Hematopoietic multipotent progenitor cell (in vitro differentiated cells): ENCODE measurements around the gene NINJ1. TPM values are rescaled to one million over a fixed set of nuclear protein-coding genes. Genes with fewer than 3 reads are reported as not detected.
"Not testable (repeated sequence)": the region's sequence is repeated elsewhere in the genome, so short reads cannot be mapped to it uniquely, and the experiment has no call there.

Experiments used
- DNase-seq, 3 donors: peaks; one replicate each; pipeline ENCODE4 v3.0.0-alpha.2; 2011 to 2015; ENCODE audit warnings: low read depth in 2 of 3, low spot score in 2 of 3
- total RNA-seq: library from RNA; depleted of rRNA; stranded (reverse); fragments of >200 nt; gene quantifications from one replicate; pipeline ENCODE4 v1.2.3, GENCODE V29; 2012

NINJ1 gene
- total RNA-seq, 1 donor: 63.8 TPM

DNA sequence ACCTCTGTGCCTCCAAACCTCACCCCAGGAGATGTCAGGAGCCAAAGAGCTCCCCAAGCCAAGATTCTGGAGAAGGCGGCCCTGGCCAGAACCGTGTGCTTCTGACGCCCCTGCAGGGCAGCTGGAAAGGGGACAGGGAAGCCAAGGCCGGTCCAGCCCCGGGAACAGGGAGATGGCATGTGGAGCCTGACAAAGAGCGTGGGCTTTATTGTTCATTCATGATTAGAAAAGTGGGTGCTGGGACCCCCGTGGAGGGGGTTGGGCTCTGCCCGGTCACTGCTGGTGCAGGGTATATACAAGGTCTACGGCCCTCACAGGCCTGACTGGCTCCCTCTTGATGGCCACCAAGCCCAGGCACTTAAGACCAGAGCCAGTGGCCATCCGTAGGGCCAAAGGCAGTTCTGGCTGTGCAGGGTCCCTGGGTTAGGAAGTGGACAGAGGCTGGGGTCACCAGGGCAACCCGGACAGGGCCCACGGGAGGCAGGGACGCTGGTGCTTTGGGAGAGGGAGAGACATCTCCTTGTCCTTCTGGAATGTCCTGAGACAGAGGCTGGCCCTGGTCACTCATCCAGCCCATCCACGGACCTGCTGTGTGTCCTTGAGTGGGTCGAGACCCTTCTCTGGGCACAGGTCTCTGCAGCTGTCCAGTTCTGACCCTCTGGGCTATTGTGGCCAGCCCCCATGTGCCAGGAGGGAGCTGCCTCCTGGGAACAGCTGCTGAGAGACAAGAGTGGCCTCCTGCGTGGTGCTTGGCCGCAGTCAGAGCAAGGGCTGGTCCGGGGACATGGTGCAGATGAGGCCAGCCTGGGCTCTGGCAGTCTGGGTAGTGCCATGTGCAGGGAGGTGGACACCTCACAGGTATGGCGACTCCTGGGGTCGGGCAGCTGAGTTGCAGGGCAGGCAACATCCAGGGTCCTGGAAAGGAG is 12.5 kb downstream of the NINJ1 start:
- no peak for DNase-seq

DNA sequence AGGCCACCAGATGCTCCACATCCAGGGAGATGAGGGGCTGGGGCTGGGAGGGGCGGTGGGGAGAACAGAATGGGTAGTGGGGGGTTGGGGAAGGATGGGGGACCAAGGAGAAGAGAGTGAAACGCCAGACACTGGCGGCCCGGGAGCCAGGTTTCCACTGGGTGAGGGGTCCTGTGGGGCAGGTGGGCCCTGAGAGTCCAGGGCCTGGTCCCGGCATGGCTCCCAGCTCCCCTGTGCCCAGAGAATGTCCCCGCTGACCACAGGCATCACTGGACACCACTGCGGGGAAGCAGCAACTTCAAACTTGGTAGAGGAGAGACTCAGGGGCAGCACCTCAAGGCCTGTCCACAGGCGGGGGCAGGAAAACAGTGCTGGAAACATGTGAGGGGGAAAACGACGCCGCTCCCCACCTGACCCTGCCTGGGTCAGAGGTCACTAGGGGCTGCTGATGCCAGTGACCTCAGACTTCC is 13.2 kb downstream of the NINJ1 start:
- no peak for DNase-seq

DNA sequence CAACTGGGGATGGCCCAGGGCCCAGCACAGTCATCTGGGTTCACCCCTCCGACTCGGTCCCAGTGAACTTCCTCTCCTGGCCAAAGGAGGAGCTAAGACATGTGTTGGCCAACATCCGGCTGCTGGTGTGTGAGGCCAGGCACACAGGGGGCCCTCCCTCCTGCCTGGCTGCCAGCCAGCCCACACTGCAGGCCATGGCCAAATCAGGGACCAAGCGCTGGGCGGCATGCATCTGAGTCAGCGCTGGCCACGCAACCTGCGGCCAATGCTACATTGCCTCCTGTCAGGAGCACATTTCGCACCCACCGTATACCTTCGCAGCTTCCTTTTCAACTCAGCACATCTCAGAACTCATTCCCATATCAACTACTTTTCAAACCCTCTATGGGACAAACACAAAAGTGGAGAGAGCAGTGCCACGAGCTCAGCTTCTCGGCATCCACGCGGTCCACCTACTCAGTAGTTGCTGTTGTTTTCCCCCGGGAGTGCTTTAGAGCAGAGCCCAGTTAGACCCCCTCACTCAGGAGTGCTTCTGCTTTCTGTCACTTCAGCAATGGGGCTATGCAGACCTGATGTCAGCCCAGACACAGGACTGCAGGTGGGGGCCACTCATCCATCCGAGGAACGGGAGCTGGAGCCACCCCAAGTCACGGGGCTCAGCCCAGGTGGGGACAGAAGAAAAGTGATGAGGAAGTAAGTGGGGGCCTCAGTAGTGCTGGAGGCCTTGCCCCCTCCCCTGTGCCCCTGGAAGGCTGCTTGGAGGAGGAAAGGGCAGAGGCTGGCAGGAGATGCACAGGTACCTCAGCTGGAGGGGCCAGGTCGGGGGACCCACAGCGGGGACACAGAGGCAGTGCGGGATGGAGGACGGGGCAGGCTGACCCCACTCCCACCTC is 13.9 kb downstream of the NINJ1 start:
- DNase-seq: peak in 2 of 3 donors; percentile 85 to 89

DNA sequence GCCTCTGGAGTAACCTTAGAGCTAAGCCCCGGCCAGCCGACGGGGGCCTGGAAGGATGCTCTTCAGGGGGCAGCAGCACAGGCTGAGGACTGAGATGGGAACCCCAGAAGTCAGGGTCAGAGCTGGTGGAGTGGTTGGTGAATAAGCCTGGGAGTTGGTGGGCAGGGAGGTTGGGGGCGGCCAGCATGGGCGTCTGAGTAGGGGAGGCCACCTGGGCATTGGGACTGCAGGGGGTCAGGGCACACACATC is 14.4 kb downstream of the NINJ1 start:
- no peak for DNase-seq

DNA sequence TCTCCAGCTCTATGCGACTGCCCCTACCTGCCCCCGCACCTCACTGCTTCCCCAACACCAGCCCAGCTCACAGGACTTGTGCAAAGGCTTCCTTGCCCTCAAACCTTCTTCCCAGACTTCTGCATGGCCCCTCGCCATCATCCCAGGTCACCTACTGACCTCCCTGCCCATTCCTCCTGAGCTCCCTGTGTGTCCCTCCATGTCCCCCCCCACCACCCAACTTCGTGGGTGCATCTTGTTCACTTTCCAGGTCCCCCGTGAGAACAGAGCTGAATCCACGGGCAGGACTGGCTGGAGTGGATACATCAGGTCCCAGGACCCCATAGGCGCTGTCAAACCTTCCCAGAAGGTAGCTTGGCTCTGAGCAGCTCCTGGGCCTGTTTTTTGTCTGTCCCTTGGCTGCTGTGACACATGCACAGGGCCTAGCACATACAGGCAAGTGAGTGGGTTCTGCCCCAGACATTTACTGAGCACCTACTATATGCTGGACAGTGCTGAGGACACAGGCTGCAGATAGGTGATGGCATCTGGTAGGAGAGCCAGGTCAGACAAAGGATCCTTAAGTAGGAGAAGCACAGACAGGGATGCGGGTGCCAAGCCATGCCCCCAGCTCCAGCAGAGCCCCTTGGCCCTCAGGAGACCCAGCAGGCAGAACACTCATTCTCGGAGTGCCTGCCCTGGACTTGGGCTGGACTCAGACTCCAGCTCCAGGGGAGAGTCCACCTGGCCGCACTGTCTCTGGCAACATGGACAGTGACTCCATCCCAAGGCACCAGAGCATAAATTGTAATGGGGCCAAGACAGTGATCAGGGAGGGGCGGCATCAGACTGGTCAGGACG is 15.0 kb downstream of the NINJ1 start:
- no peak for DNase-seq

DNA sequence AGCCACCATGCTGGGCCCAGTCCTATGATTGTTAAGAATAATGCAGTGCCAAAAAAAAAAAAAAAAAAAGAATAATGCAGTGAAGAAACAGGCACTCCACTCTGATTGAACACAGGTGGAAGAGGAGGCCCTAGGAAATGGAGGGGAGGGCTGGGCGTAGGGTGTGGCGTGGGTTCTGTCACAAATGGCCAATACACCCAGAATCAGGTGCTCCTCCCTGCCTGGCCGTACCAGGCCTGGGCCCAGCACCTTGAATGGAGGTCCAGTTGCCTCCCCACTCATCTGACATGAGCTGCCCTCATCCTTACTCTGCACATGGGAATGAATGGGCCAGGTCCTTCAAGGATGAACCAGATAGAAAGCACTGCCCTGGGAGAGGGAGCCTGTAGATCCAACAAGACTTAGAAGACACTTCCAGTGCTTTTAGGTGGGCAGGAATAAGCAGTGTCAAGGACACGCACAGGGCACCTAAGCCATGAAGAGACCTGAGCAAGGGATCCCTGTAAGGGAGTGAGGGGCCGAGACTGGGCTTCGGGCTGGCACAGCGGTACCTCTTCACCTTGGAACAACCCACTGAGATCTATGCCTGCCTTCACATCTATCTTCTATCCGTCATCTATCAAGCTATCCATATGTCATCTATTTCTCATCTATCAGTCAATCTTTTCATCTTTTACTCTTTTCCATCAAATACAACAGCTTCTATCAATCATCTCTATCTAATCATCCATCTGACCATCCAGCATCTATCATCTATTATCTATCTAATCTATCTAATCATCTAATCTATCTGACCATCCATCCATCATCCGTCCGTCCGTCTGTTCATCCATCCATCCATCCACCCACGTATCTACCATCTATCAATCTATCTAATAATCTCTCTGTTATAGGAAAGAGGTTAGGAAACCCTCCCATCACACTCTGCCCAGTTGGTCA is 15.9 kb downstream of the NINJ1 start:
- DNase-seq: no peak

DNA sequence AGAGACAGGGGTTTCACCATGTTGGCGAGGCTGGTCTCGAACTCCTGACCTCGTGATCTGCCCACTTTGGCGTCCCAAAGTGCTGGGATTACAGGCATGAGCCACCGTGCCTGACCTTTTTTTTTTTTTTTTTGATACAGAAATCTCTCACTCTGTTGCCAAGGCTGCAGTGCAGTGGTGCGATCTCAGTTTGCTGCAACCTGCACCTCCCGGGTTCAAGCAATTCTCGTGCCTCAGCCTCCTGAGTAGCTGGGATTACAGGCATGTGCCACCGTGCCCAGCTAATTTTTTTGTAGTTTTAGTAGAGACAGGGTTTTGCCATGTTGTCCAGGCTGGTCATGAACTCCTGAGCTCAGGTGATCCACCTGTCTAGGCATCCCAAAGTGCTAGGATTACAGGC is 16.5 kb downstream of the NINJ1 start:
- DNase-seq: not testable (repeated sequence)

DNA sequence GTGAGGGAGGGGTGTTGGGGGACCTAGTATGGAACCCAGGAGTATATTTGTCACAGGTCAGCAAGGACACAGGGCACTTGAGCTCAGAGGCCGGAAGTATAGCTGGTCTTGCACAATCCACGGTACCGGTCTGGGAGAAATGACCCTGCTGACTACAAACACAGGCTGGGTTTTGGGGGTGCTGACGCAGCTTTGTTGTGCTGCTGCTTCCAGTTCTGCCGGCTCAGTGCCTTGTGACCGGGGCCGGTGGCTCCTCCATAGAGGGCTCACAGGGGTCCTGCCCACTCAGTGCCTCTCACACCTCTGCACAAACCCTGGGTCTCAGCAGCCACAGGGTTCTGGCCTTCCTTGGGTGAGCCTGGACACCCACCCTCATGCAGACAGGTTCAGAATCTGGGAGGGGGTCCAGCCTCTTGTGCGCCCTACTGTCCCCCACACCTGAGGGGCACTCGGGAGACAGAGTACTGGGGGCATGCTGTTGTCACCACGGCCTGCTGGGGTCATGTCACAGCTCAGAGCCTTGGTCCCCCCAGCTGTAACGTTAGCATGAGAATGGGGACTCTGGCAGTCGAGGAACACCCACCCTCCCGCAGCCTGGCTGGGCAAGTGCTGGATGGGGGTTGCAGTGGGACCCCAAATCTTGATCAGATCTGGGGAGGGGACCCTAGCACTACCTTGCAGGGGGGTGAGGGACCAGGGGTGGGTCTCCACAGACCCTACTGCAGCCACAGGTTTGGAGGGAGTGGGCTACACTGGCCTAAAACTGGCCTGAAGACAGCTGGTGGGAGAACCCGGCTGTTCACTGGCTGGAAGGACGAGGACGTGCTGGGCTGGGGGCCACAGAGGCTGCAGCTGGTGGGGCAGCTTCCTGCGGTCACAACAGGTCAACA is 17.7 kb downstream of the NINJ1 start:
- peak in 2 of 3 donors; percentile 55 to 67 for DNase-seq

DNA sequence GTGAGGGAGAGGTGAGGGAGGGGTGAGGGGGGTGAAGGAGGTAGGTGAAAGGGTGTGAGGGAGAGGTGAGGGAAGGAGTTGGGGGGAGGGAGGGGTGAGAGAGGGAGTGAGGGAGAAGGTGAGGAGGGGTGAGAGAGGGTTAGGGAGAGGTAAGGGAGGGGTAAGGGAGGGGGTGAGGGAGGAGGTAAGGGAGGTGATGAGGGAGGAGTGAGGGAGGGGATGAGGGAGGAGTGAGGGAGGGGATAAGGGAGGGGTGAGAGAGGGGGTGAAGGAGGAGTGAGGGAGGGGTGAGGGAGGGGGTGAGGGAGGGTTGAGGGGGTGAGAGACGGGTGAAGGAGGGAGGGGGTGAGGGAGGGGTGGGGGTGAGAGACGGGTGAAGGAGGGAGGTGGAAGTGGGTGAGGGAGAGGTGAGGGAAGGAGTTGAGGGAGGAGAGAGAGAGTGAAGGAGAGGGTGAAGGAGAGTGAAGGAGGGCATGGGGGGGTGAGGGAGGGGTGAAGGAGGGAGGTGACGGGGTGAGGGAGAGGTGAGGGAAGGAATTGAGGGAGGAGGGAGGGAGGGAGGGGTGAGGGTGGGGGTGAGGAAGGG is 18.5 kb downstream of the NINJ1 start:
- peak in 1 of 3 donors; percentile 41 for DNase-seq

DNA sequence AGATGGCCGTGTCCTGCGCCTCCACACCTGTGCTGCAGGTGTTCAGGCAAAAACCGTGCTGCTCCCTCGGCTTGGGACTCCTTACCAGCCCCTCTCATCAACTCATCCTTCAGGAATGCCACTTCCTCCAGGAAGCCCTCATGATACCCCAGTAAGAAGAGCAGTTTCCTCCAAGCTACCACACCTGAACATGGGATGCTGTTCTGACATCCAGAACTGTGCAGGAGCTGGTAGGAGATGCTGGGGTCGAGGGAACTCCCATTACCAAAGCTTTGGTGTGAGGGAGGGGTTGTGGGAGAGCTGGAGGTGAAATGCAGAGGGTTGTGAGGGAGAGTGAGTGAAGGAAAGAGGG is 19.1 kb downstream of the NINJ1 start:
- no peak for DNase-seq

DNA sequence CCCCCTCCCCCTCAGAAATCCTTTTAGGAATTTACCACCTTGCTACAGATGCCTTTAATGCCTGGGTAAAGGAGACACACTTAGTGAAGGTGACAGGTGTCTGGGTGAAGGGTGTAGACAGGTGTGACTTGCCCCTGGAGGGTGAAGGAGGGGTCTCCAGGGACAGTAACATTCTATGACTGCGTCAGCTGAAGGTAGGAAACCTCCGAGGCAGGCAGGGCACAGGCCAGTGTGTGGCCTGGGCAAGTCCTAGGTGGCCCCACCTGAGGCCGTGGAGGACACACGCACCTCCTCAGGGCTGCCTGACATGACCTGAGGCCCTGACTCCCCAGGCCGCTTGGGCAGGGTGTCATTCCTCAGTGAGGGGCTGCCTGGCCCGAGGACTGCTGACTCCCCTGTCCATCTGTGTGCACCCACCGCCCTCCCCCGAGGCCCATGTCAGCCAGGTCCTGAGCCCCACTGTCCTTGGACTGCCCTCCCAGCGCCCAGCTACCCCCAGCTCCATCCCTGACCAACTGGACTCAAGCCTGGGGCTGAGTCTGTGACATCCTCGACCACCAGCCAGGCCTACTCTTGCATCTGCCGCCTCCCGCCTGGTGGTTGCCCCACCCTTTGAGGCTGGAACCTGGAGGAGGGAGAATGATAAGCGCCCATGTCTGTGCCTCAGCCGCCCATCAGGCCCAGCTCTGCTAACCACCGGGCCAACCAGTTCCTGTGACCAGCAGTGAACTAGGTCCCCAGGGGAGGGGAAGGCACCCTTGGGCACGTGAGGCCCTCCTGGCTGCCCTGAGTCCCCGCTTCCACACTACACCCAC is 19.7 kb downstream of the NINJ1 start:
- DNase-seq: peak in 1 of 3 donors; percentile 34

DNA sequence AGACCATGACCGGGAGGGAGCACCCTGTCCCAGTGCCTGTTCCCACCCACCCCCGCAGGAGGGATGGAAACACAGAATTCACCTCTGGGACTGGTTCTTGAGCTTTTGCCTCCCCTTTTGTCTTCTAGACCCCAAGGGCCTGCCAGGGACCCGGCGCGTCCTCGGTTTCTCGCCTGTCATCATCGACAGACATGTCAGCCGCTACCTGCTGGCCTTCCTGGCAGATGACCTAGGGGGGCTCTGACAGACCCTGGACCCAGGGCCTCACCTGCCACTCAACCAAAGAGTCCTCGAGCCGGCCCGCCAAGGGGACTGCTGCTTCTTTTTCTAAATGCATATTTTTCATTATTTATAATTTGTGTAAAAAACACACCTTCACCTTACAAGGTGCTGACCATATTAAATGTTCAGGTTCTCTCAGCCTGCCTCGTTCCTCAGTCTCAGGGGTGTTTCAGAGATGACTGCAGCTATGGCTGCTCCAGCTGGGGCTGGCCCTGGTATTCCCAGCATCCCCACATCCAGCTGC is 21.1 kb downstream of the NINJ1 start:
- no peak for DNase-seq

DNA sequence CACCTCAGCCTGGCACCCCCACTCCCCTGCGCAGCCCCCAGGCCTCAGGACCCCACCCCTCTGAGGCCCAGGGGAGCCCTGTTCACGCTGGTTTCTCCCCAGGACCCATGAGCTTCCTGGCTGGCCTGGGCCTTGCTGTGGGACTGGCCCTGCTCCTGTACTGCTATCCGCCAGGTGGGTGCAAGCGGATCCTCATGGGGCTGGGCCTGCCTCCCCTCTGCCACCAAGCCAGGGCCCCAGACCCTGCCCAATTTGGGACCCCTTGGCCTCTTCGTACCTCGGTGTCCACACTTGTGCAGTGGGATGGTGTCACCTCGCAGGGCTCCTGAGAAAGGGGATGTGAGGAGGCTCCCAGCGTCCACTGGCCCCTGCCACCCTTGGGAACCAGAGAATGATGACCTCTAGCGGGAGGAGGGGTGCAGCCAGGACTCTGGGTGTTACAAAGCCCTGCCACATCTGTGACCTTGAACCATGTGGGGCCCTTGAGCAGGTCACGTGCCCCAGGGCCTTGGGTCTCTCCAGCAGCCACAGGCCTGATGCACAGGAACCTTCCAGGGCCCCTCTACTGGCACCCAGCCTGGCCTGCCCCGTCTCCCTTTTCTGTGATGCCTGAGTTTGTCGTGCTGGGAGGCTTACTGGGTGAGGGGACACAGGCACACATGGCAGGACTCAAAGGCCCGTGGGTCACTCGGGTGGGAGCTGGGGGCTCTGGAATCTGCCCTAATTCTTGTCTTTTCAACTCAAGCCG is 21.8 kb downstream of the NINJ1 start:
- DNase-seq: no peak

DNA sequence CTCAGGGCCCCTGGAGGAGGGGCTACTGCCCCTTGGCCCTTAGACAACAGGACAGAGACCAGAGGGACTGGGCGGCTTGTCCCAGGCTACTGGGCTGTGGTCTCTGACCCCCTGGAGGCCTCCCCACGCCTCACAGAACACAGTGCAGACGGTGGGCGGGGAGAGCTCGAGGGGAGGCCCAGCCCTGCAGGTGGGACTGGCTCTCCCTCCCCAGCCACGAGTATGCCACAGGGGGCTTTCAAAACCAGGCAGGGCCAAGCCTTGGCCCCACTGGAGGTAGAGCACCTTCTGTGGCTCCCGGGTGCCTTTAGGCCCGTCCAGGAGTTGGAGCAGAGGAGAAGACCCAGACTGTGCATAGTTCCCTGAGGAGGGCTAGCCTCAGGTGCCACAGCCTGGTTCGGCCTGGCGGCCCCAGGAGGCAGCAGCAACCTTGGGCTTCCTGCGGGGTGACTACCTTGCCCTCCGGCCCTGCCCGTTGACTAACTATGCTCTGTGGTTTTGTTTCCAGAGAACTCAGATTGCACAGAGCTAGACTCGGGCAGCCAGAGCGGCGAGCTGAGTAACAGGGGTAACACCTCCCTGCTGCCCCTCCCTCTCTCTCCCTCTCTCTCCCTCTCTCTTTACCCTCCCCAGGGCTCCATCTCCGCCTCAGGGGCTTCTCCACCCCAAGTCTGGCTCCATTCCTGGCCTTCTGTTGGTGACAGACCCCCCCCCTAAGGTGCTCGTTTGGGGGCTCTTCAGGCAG is 22.5 kb downstream of the NINJ1 start:
- DNase-seq: no peak

DNA sequence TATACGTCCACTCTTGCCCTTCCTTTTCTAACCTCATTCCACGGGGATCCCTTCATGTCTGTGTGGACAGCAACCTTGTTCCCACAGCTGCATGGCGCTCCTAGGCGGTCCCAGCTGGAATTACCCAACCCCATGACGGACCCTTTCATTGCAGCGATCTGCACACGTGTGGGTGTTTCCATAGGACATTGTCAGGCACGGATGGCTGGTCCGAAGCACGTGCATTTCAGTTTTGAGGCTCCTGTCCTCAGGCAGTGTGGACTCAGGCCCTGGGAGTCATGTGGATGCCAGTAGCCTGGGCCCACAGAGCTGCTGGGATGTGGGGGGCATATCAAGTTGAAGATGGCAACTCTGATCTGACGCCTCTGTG is 23.1 kb downstream of the NINJ1 start:
- no peak for DNase-seq

DNA sequence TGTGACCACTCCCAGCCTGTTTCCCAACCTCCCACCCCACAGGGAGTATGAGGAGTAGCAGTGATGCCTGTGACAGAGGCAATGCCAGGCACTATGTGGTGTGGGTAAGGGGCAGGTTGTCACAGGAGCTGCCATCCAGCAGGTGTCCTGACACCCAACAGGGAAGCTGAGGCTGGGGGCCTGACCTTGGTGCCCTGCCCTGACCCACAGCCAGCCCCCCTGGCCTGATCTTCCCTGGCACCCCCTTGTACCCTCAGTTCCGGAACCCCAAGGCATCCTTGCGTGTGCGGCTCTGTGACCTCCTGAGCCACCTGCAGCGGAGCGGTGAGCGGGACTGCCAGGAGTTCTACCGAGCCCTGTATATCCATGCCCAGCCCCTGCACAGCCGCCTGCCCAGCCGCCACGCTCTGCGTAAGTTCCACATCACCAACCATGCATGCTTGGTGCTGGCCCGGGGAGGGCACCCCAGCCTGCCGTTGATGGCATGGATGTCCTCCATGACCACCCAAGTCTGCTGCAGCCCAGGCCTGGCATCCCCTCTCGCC is 23.7 kb downstream of the NINJ1 start:
- DNase-seq: no peak
